Neural crest cell (in vitro differentiated cells): ENCODE data around the gene FRAS1. TPM values are rescaled to one million over a fixed set of nuclear protein-coding genes. Genes with fewer than 3 reads are reported as not detected.
"Not testable (repeated sequence)": the region's sequence is repeated elsewhere in the genome, so short reads cannot be mapped to it uniquely, and the experiment has no call there.

ENCODE experiments used
- DNase-seq: peaks from one replicate; pipeline ENCODE4 v3.0.0; 2021; ENCODE audit warnings: low read depth, mixed read lengths, low spot score
- H3K27ac Mint-ChIP-seq: one replicate; pipeline ENCODE4 v1.8.0; 2021; ENCODE audit warnings: mild to moderate bottlenecking, mixed read lengths; ENCODE audit not compliant: unreplicated experiment
- H3K27me3 Mint-ChIP-seq: 2 replicates; pipeline ENCODE4 v1.8.0; 2021; ENCODE audit warnings: low read depth, mild to moderate bottlenecking, mixed read lengths
- H3K36me3 Mint-ChIP-seq: 2 replicates; pipeline ENCODE4 v1.8.0; 2021; ENCODE audit warnings: low read depth, mild to moderate bottlenecking, mixed read lengths
- H3K4me1 Mint-ChIP-seq: 2 replicates; pipeline ENCODE4 v1.8.0; 2021; ENCODE audit warnings: mixed read lengths
- H3K4me3 Mint-ChIP-seq: one replicate; pipeline ENCODE4 v1.8.0; 2021; ENCODE audit warnings: mild to moderate bottlenecking, mixed read lengths
- H3K9me3 Mint-ChIP-seq: 2 replicates; pipeline ENCODE4 v1.8.0; 2021; ENCODE audit warnings: mixed read lengths
- CTCF ChIP-seq: fragments of 200-600 bp; sonication (generic); conservative IDR thresholded peaks from 2 replicates; pipeline ENCODE4 v1.5.0; 2021; ENCODE audit warnings: antibody characterized with exemption, mild to moderate bottlenecking
- total RNA-seq: library from RNA; stranded (reverse); gene quantifications from 2 replicates; pipeline ENCODE4 v1.2.1, GENCODE V29; 2021

FRAS1 gene
- total RNA-seq, 1 donor from 2014 or later, result 8.4 TPM

- TF ChIP-seq CTCF, result no peak
- Mint-ChIP-seq H3K27ac (no peak overlapping the region), H3K27me3 (no peaks in the 10 kb centered on the region), H3K4me3 (no peak overlapping the region), H3K36me3 (no peaks in the 10 kb centered on the region), H3K4me1 (peaks cover 10% of the 10 kb centered on the region), H3K9me3 (no peaks in the 10 kb centered on the region)
- DNase-seq, result no peak
These were observed 110.9 kb downstream of the FRAS1 start for GRCh38 chr4:78168029-78168428.

- H3K27me3 Mint-ChIP-seq, result no peaks in the 10 kb centered on the region
- no peak overlapping the region for H3K27ac Mint-ChIP-seq
- TF ChIP-seq CTCF, result no peak
- H3K9me3 Mint-ChIP-seq, result no peaks in the 10 kb centered on the region
- H3K36me3 Mint-ChIP-seq, result no peaks in the 10 kb centered on the region
- no peak overlapping the region for H3K4me3 Mint-ChIP-seq
- H3K4me1 Mint-ChIP-seq, result peaks cover 10% of the 10 kb centered on the region
- no peak for DNase-seq
These were observed 112.6 kb downstream of the FRAS1 start for GRCh38 chr4:78169728-78170127.

- Mint-ChIP-seq H3K4me1 (peaks cover 10% of the 10 kb centered on the region), H3K36me3 (no peaks in the 10 kb centered on the region), H3K27me3 (no peaks in the 10 kb centered on the region), H3K4me3 (no peak overlapping the region), H3K27ac (no peak overlapping the region), H3K9me3 (no peaks in the 10 kb centered on the region)
- no peak for DNase-seq
- no peak for TF ChIP-seq CTCF
These were observed 114.4 kb downstream of the FRAS1 start for GRCh38 chr4:78171482-78171881.

GRCh38 chr4:78174891-78175290 lies 117.8 kb downstream of the FRAS1 start:
- H3K9me3 Mint-ChIP-seq, result no peaks in the 10 kb centered on the region

GRCh38 chr4:78179196-78179595 lies 122.1 kb downstream of the FRAS1 start:
- no peaks in the 10 kb centered on the region for H3K4me1 Mint-ChIP-seq
- peaks cover 8% of the 10 kb centered on the region for H3K9me3 Mint-ChIP-seq
- no peak for DNase-seq
- H3K36me3 Mint-ChIP-seq, result peaks cover 7% of the 10 kb centered on the region
- H3K4me3 Mint-ChIP-seq, result no peak overlapping the region
- no peak for TF ChIP-seq CTCF
- H3K27me3 Mint-ChIP-seq, result no peaks in the 10 kb centered on the region
- H3K27ac Mint-ChIP-seq, result no peak overlapping the region

More at GRCh38 chr4:78174891-78175290, 117.8 kb downstream of the FRAS1 start:
- no peak for TF ChIP-seq CTCF
- Mint-ChIP-seq H3K27me3 (no peaks in the 10 kb centered on the region), H3K36me3 (no peaks in the 10 kb centered on the region), H3K4me1 (peaks cover 4% of the 10 kb centered on the region), H3K4me3 (no peak overlapping the region), H3K27ac (no peak overlapping the region)
- DNase-seq, result no peak

- H3K27me3 Mint-ChIP-seq, H3K4me3 Mint-ChIP-seq, H3K4me1 Mint-ChIP-seq, H3K36me3 Mint-ChIP-seq, H3K27ac Mint-ChIP-seq, H3K9me3 Mint-ChIP-seq, DNase-seq: not testable (repeated sequence)
These were observed 124.6 kb downstream of the FRAS1 start for GRCh38 chr4:78181681-78182234.
